Lower lobe of right lung (tissue), 2 donors: ENCODE results near the gene IFT52. TPM values are rescaled to one million over a fixed set of nuclear protein-coding genes. Genes with fewer than 3 reads are reported as not detected.

Experiments
- ATAC-seq, 2 donors: fragments of 200-7000 bp; cut with Tn5 transposase; one replicate each; pipeline ENCODE4 v1.9.1; 2020 to 2022; ENCODE audit warnings: mild to moderate bottlenecking in 2 of 2, moderate library complexity in 2 of 2
- DNase-seq: peaks from one replicate; pipeline ENCODE4 v3.0.0-alpha.2; 2020
- H3K27ac ChIP-seq: fragments of 200-600 bp; one replicate; pipeline ENCODE4 v1.8.0; 2022
- H3K27me3 ChIP-seq: fragments of 200-600 bp; one replicate; pipeline ENCODE4 v1.8.0; 2022; ENCODE audit warnings: low read depth
- H3K36me3 ChIP-seq: fragments of 200-600 bp; one replicate; pipeline ENCODE4 v1.8.0; 2022; ENCODE audit warnings: mild to moderate bottlenecking
- H3K4me1 ChIP-seq: fragments of 200-600 bp; one replicate; pipeline ENCODE4 v1.8.0; 2022
- H3K4me3 ChIP-seq: fragments of 200-600 bp; one replicate; pipeline ENCODE4 v1.8.0; 2022; ENCODE audit warnings: mild to moderate bottlenecking
- H3K9me3 ChIP-seq: fragments of 200-600 bp; one replicate; pipeline ENCODE4 v1.8.0; 2022
- CTCF ChIP-seq: fragments of 200-600 bp; IDR thresholded peaks from one replicate; pipeline ENCODE4 v1.8.0; 2022; ENCODE audit warnings: antibody characterized with exemption, mild to moderate bottlenecking
- intact Hi-C: fragments of 100-400 bp; cut with DNase I; formaldehyde crosslinking; loops from one replicate; pipeline ENCODE4 v1.11.0; 2022
- total RNA-seq: library from RNA; stranded (reverse); fragmentation: NEBNext Ultra II Directional; extraction: Animal tissue kit (Norgen Biotek cat#: 25700); gene quantifications from one replicate; pipeline ENCODE4 v1.2.1, GENCODE V29; 2021
- donor health status: DM: no; HTN: yes; CAD: no; lungs with severe emphysema.

IFT52 gene
- total RNA-seq, 1 donor from 2014 or later, result 19.9 TPM

- H3K36me3 ChIP-seq, result no peaks in the 10 kb centered on the region
- ATAC-seq, result no peak
Observed at GRCh38 chr20:43568706-43569105, 22.0 kb upstream of the IFT52 start.

GRCh38 chr20:43569282-43569681, 21.5 kb upstream of the IFT52 start:
- Histone ChIP-seq H3K9me3 (no peaks in the 10 kb centered on the region), H3K4me3 (no peak overlapping the region), H3K36me3 (no peaks in the 10 kb centered on the region), H3K4me1 (no peaks in the 10 kb centered on the region), H3K27ac (no peak overlapping the region), H3K27me3 (no peaks in the 10 kb centered on the region)
- DNase-seq (no peak), ATAC-seq (no peak)
- intact Hi-C loops, result no loop called here
- TF ChIP-seq CTCF, result no peak

More at GRCh38 chr20:43568706-43569105, 22.0 kb upstream of the IFT52 start:
- intact Hi-C loops, result no loop called here
- H3K4me3 ChIP-seq, result no peak overlapping the region
- no peaks in the 10 kb centered on the region for H3K4me1 ChIP-seq
- DNase-seq, result no peak
- H3K27me3 ChIP-seq, result no peaks in the 10 kb centered on the region
- no peak for TF ChIP-seq CTCF
- no peaks in the 10 kb centered on the region for H3K9me3 ChIP-seq
- H3K27ac ChIP-seq, result no peak overlapping the region

- ATAC-seq (no peak), DNase-seq (no peak)
- no peaks in the 10 kb centered on the region for H3K36me3 ChIP-seq
- intact Hi-C loops, result no loop called here
- TF ChIP-seq CTCF, result no peak
- no peak overlapping the region for H3K27ac ChIP-seq
- H3K4me1 ChIP-seq, result no peaks in the 10 kb centered on the region
- no peaks in the 10 kb centered on the region for H3K27me3 ChIP-seq
- no peak overlapping the region for H3K4me3 ChIP-seq
- H3K9me3 ChIP-seq, result no peaks in the 10 kb centered on the region
Observed at GRCh38 chr20:43570496-43570895, 20.2 kb upstream of the IFT52 start.

GRCh38 chr20:43571310-43571709, 19.4 kb upstream of the IFT52 start:
- no peaks in the 10 kb centered on the region for H3K9me3 ChIP-seq
- TF ChIP-seq CTCF, result no peak
- H3K4me1 ChIP-seq, result no peaks in the 10 kb centered on the region
- H3K27me3 ChIP-seq, result no peaks in the 10 kb centered on the region
- intact Hi-C loops, result no loop called here
- H3K36me3 ChIP-seq, result no peaks in the 10 kb centered on the region
- DNase-seq (no peak), ATAC-seq (no peak)
- H3K27ac ChIP-seq, result no peak overlapping the region
- H3K4me3 ChIP-seq, result no peak overlapping the region

- no peak for TF ChIP-seq CTCF
- Histone ChIP-seq H3K27ac (no peak overlapping the region), H3K9me3 (no peaks in the 10 kb centered on the region), H3K36me3 (no peaks in the 10 kb centered on the region), H3K4me3 (no peak overlapping the region), H3K27me3 (no peaks in the 10 kb centered on the region), H3K4me1 (no peaks in the 10 kb centered on the region)
- DNase-seq (no peak), ATAC-seq (no peak)
- intact Hi-C loops, result no loop called here
Observed at GRCh38 chr20:43571771-43572170, 19.0 kb upstream of the IFT52 start.

- no peaks in the 10 kb centered on the region for H3K27me3 ChIP-seq
- DNase-seq (no peak), ATAC-seq (no peak)
- no peaks in the 10 kb centered on the region for H3K4me1 ChIP-seq
- H3K9me3 ChIP-seq, result no peaks in the 10 kb centered on the region
- intact Hi-C loops, result no loop called here
- H3K27ac ChIP-seq, result no peak overlapping the region
- no peaks in the 10 kb centered on the region for H3K36me3 ChIP-seq
- no peak for TF ChIP-seq CTCF
- H3K4me3 ChIP-seq, result no peak overlapping the region
Observed at GRCh38 chr20:43572891-43573290, 17.8 kb upstream of the IFT52 start.
